Urinary bladder (tissue), 4 donors: ENCODE results near the gene SERP1. TPM values are rescaled to one million over a fixed set of nuclear protein-coding genes. Genes with fewer than 3 reads are reported as not detected.
"Not testable (repeated sequence)": the region's sequence is repeated elsewhere in the genome, so short reads cannot be mapped to it uniquely, and the experiment has no call there.

Experiments used
- DNase-seq: peaks from one replicate; pipeline ENCODE4 v3.0.0-alpha.2; 2015; ENCODE audit errors: extremely low spot score
- H3K27ac ChIP-seq: one replicate; pipeline ENCODE4 v1.5.1; 2013; ENCODE audit warnings: low read depth, mild to moderate bottlenecking, moderate library complexity
- H3K36me3 ChIP-seq: one replicate; pipeline ENCODE4 v1.6.1; 2013; ENCODE audit warnings: mild to moderate bottlenecking, moderate library complexity; ENCODE audit not compliant: insufficient read depth
- H3K4me1 ChIP-seq: one replicate; pipeline ENCODE4 v1.6.1; 2013; ENCODE audit warnings: mild to moderate bottlenecking, moderate library complexity; ENCODE audit not compliant: insufficient read depth
- H3K4me3 ChIP-seq: one replicate; pipeline ENCODE4 v1.5.1; 2013; ENCODE audit warnings: low read depth, low read length
- WGBS: extraction: QIAGEN DNeasy Blood & Tissue Kit; methylation state at CpG from one replicate; pipeline ENCODE4 v1.1.7; 2013; 5-methylcytosine and 5-hydroxymethylcytosine counted together
- polyA plus RNA-seq: library from polyadenylated mRNA; stranded (reverse); fragments of 200-250 nt; gene quantifications from one replicate; pipeline ENCODE4 v1.2.3, GENCODE V29; 2013
- total RNA-seq: library from RNA; depleted of rRNA; stranded (reverse); fragments of >200 nt; gene quantifications from one replicate; pipeline ENCODE4 v1.2.3, GENCODE V29; 2014
- donor health status: healthy with polysubstance abuse.
- donor health status: healthy.

Gene SERP1
- total and polyA plus RNA-seq, 2 donors, result 115 to 144 TPM

DNA sequence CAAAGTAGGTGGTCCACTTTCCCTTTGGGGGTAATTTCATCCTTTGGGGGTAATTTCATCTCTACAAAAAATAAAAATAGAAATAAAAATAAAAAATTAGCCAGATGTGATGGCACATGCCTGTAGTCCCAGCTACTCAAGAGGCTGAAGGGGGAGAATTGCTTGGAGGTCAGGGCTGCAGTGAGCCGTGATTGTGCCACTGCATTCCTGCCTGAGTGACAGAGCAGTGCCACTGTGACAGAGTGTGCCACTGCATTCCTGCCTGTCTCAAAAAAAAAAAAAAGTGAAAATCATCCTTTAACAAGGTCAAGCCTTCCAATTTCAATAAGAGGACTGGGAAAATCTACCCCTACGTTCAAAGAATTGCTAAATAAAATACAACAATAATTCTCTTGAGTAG, 22.8 kb downstream of the SERP1 start:
- 80% methylated on average over 2 of the region's 2 CpGs for WGBS
- DNase-seq, result no peak
- Histone ChIP-seq H3K36me3 (no peaks in the 10 kb centered on the region), H3K4me3 (no peak overlapping the region), H3K4me1 (no peaks in the 10 kb centered on the region), H3K27ac (no peak overlapping the region)

DNA sequence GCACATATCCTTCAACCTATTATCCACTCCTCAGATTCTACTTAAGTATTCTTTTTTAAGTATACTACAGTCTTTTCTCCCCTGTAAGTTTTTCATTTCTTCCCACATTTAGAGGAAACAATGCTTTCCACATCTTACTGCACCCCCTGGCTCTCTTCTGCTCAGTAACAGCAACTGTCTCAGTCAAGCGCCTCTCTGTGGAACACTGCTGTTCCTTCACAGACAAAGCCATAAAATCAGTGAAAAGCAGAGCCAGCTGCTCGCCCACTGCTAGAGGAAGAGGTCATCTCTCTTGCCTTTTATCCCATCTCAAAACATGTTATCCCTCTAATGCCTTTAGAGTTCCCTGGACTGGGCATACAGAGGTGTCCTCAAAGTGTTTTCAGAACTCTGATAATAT, 24.8 kb downstream of the SERP1 start:
- 48% methylated on average over 2 of the region's 2 CpGs for WGBS
- H3K27ac ChIP-seq, result no peak overlapping the region
- no peak for DNase-seq
- H3K4me1 ChIP-seq, result no peaks in the 10 kb centered on the region
- no peak overlapping the region for H3K4me3 ChIP-seq
- H3K36me3 ChIP-seq, result no peaks in the 10 kb centered on the region

DNA sequence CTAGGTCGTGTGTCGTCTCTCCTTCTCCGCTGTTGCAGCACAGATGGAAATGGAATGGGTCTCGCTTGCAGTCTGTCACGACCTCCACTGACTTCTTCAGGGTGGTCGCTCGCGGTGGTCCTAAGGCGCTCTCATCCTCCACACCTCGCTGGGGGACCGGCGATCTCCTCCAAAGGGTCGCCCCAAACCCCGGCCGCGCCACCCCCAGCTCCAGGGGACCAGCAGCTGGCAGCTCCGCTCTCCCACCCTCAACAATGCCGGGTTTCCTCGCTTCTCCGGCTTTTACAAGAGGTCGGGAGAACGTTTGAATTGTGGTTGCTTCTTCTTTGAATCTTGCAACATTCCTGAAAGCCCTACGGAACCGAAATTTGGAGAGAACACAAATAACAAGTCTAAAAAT, 25.9 kb downstream of the SERP1 start:
- Histone ChIP-seq H3K27ac (no peak overlapping the region), H3K4me1 (no peaks in the 10 kb centered on the region), H3K4me3 (no peak overlapping the region), H3K36me3 (no peaks in the 10 kb centered on the region)
- no peak for DNase-seq
- WGBS, result 81% methylated on average over 24 of the region's 24 CpGs

DNA sequence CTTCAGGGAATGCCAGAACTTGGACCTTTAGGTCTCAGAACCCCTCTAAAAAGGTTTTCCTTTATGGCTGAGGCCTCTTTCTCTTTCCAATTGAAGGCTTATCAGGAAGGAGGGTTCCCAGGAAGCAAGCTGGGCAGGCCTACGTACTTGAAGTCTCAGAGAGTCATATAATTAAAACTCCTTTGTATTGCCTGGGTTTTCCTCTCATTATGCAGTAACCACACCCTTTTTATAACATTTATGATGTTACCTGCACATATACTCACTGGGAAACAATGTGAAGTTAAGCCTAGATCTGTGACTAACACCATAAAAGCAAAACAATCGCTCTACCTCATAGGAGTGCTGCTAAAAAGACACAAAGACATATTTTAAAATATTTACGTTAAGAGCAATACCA, 27.3 kb downstream of the SERP1 start:
- Histone ChIP-seq H3K4me3 (no peak overlapping the region), H3K4me1 (no peaks in the 10 kb centered on the region), H3K27ac (no peak overlapping the region), H3K36me3 (no peaks in the 10 kb centered on the region)
- WGBS, result 87% methylated on average over 3 of the region's 3 CpGs
- no peak for DNase-seq

DNA sequence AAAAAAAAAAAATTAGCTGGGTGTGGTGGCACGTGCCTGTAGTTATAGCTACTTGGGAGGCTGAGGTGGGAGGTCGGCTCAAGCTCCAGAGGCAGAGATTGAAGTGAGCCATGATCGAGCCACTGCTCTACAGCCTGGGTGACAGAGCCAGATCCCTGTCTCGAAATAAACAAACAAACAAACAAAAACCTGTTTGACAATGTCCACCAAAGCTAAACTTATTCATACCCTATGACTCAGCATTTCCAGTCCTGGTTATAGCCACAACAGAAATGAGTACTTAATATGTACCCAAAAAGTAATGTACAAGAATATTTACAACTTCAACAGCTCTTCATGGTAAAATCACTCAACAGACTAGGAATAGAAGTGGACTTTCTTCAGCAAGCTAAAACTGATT, 31.1 kb downstream of the SERP1 start:
- WGBS, result 91% methylated on average over 4 of the region's 4 CpGs

DNA sequence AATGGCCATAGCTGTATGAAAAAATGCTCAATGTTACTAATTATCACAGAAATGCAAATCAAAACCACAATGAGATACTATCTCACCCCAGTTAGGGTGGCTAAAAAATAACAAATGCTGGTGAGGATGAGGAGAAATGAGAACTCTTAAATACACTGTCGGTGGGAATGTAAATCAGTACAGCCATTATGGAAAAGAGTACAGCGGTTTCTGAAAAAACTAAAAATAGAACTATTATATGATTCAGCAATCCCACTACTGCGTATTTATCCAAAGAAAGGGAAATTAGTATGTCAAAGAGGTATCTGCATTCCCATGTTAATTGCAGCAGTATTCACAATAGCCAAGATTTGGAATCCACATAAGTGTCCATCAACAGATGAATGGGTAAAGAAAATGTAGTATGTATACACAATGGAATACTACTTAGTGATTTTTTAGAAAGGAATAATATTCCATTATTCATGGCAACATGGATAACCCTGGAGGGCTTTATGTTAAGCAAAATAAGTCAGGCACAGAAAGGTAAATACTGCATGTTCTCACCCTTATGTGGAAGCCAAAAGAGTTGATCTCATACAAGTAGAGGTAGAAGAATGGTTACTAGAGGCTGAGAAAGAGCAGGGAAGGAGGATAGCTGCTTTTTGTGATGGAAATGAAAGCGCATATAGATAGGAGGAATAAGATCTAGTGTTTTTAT, 35.0 kb downstream of the SERP1 start:
- Histone ChIP-seq H3K4me1 (no peaks in the 10 kb centered on the region), H3K4me3 (no peak overlapping the region), H3K27ac (no peak overlapping the region), H3K36me3 (no peaks in the 10 kb centered on the region)
- 60% methylated on average over 4 of the region's 4 CpGs for WGBS
- DNase-seq, result no peak

More for the DNA sequence above, 31.1 kb downstream of the SERP1 start:
- H3K36me3 ChIP-seq, result no peaks in the 10 kb centered on the region
- H3K4me1 ChIP-seq, result no peaks in the 10 kb centered on the region
- no peak overlapping the region for H3K27ac ChIP-seq
- H3K4me3 ChIP-seq, result no peak overlapping the region
- DNase-seq, result no peak

DNA sequence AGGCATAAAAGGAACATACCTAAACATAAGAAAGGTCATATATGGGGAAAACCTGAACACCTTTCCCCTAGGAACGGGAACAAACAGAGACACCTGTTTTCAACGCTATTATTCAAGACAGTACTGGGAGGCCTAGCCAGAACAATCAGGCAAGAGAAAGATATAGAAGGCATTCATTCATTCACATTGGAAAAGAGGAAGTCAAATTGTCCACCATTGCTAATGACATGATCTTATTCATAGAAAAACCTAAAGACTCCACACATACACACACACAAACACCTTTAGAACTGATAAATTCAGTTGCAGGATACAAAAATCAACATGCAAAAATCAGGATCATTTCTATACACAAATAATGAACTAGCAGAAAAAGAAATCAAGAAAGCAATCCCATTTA, 36.5 kb downstream of the SERP1 start:
- no peaks in the 10 kb centered on the region for H3K36me3 ChIP-seq
- 91% methylated on average over 2 of the region's 2 CpGs for WGBS
- no peak overlapping the region for H3K4me3 ChIP-seq
- no peak overlapping the region for H3K27ac ChIP-seq
- H3K4me1 ChIP-seq, result no peaks in the 10 kb centered on the region
- DNase-seq, result no peak

DNA sequence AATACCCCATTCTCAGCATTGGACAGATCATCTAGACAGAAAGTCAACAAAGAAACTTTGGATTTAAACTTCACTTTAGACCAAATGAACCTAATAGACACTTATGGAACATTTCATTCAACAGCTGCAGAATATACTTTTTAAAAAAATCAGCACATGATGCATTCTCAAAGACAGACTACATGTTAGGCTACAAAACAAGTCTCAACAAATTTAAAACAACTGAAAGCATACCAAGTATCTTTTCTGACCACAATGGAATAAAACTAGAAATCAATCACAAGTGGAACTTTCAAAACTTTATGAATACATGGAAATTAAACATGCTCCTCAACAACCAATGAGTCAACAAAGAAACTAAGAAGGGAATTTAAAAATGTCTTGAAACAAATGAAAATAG, 37.9 kb downstream of the SERP1 start:
- H3K4me3 ChIP-seq, result no peak overlapping the region
- DNase-seq, result no peak
- H3K4me1 ChIP-seq, result no peaks in the 10 kb centered on the region
- no peaks in the 10 kb centered on the region for H3K36me3 ChIP-seq
- H3K27ac ChIP-seq, result no peak overlapping the region

DNA sequence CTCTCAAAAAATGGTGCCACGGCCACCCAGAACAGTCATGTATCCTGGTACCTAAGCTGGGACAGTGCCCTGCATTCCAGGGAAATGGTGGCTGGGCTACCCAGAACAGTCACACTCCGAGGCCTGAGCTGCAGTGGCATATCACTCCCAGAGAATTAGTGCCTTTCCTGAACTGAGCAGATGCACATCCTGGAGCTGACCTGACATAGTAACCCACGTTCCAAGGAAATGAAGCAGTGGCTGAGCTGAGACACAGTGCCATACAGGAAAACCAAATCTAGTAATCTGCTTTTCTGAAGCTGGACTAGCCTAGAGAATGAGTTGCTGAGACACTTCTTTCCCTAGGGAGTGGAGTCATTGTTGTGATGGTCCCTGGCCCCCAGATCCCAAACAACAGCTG, 41.8 kb downstream of the SERP1 start:
- 80% methylated on average over 3 of the region's 3 CpGs for WGBS
- Histone ChIP-seq H3K27ac (no peak overlapping the region), H3K36me3 (no peaks in the 10 kb centered on the region), H3K4me3 (no peak overlapping the region), H3K4me1 (no peaks in the 10 kb centered on the region)
- no peak for DNase-seq

DNA sequence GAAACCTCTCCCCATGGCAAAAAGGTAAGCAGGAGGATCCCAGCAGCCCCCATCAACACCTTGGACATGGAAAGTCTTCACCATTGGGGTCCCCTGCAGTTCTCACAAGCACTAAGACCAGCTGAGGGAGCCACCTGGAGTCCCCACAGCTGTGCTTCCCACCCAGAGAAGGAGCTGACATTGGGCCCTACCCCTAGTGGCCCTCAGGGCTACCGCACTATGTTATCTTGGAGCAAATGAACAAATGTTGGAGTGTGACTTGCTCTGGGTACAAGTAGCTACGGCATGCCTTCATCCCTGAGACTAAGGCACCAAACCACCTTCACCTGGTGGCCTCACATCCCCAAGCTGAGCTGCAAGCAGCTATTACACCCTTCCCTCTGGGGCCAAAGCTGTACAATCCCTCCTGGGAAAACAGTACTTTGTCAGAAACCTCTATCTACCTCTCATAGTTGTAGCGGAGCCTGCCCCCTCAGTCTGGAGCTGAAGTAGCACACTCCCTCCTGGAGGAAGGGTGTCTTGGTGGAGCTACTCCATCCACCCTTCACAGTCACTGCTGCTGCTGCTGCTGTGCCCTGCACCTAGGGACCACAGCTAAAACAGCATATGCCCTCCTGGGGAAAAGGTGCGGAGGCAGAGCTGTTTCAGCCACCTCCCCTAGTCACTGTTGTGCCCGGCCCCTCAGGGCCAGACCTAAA, 42.7 kb downstream of the SERP1 start:
- Histone ChIP-seq H3K4me1 (no peaks in the 10 kb centered on the region), H3K27ac (no peak overlapping the region), H3K36me3 (no peaks in the 10 kb centered on the region), H3K4me3 (no peak overlapping the region)
- WGBS, result 87% methylated on average over 5 of the region's 5 CpGs
- no peak for DNase-seq

DNA sequence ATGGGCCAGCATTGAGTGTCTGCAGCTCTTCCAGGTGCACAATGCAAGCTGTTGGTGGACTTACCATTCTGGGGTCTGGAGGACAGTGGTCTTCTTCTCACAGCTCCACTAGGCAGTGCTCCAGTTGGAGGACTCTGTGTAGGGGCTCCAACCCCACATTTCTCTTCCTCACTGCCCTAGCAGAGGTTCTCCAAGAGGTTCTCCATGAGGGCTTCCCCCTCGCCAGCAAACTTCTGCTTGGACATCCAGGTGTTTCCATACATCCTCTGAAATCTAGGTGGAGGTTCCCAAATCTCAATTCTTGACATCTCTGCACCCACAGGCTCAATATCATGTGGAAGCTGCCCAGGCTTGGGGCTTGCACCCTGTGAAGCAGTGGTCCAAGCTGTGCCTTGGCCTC, 45.3 kb downstream of the SERP1 start:
- not testable (repeated sequence) for H3K4me3 ChIP-seq, H3K27ac ChIP-seq, DNase-seq, H3K36me3 ChIP-seq, H3K4me1 ChIP-seq
- 100% methylated on average over 1 of the region's 1 CpG for WGBS

DNA sequence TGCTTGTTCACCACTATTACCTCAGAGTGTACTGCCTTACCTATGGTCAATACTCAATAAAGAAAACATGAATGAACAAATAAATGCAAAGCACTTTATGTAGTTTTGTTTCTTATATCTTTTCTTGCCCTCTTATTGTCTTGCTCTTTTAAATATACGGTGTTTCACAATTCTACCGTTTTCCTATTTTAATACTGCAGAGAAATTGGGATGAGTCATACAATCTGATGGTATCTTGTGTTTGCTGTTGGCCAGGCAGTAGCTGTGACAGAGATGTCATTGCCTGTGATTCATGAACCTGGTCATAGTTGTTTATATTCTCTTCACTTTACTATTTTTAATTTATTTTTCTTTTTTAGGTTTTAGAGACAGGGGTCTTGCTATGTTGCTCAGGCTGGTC, 48.3 kb downstream of the SERP1 start:
- no peak overlapping the region for H3K27ac ChIP-seq
- DNase-seq, result no peak
- H3K4me1 ChIP-seq, result no peaks in the 10 kb centered on the region
- no peaks in the 10 kb centered on the region for H3K36me3 ChIP-seq
- WGBS, result 60% methylated on average over 2 of the region's 2 CpGs
- no peak overlapping the region for H3K4me3 ChIP-seq

DNA sequence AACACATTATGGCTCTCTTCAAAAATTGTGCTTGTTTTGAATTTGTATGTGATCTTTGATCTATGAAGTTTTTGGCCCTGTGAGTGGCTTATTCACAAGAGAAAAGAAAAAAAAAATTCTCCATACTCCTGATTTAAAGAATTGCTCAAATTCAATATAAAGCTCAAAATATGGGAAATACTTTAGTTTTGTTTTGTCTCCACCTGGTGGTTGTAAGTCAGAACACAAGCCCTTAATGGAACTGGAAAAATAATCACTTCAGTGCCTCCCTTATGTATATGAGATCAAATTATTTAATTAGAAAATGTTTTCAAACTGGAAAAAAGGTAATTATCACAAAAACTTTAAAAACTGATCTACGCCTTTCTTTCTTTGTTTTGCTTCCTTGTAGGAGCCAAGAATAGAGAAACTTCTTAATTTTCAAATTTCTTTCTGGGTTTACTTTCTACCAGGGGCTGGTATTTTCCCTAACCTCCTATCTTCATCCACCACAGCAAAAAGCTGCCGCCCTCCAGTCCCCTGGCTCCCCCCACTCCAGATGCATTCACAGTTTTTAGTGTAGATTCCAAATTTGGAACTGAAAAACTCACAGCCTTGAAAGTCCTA, 50.6 kb downstream of the SERP1 start:
- DNase-seq, result peak; percentile 50
- Histone ChIP-seq H3K27ac (no peak overlapping the region), H3K36me3 (no peaks in the 10 kb centered on the region), H3K4me1 (no peaks in the 10 kb centered on the region), H3K4me3 (no peak overlapping the region)
- WGBS, result 4% methylated on average over 2 of the region's 2 CpGs

DNA sequence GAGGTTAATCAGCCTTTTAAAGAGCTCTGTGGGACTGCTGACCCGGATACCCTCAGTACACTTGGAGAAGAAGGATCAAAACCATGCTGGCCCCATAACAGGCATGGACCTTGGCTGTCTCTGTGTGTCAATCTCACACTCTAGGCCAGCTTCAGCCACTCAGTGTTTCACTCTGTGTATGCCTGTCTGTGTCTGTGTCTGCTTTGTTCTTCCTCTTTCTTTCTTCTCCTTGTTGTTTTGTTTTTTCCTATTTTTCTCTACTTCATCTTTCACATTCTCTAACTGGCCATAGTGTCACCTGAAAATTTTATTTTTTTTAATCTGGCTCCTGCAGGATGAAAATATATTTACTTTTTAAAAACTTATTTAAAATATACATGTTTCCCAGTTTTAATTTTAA, 51.1 kb downstream of the SERP1 start:
- no peak for DNase-seq
- no peak overlapping the region for H3K27ac ChIP-seq
- no peaks in the 10 kb centered on the region for H3K4me1 ChIP-seq
- 73% methylated on average over 1 of the region's 1 CpG for WGBS
- H3K36me3 ChIP-seq, result no peaks in the 10 kb centered on the region
- H3K4me3 ChIP-seq, result no peak overlapping the region
